NB4 (cell line): ENCODE data around the gene MBD5.

Experiments used
- CTCF ChIP-seq: IDR thresholded peaks from one replicate; pipeline ENCODE4 v1.5.1; 2012; ENCODE audit warnings: low read depth, low read length
- MAX ChIP-seq: IDR thresholded peaks from 2 replicates; pipeline ENCODE4 v1.6.1; 2011; ENCODE audit warnings: low read depth, low read length

- TF ChIP-seq MAX, result no peak
- TF ChIP-seq CTCF, result no peak
These were observed 7.9 kb downstream of the MBD5 start for GRCh38 chr2:148028781-148029180.
